GM23338 (cell line): ENCODE results near the gene DUSP9. TPM values are rescaled to one million over a fixed set of nuclear protein-coding genes. Genes with fewer than 3 reads are reported as not detected.

Experiments used
- ATAC-seq: fragments of 200-7000 bp; cut with Tn5 transposase; 3 replicates; pipeline ENCODE4 v1.9.1; 2020
- DNase-seq: peaks from one replicate; pipeline ENCODE4 v3.0.0-alpha.2; 2015; ENCODE audit warnings: low spot score
- H2AFZ ChIP-seq: fragments of 200-600 bp; sonication (generic); 2 replicates; pipeline ENCODE4 v1.8.0; 2016; ENCODE audit warnings: antibody characterized with exemption, mild to moderate bottlenecking, moderate library complexity
- H3F3A ChIP-seq: fragments of 200-600 bp; sonication (generic); replicated peaks from 2 replicates; pipeline ENCODE4 v1.8.0; 2017; ENCODE audit warnings: antibody characterized with exemption, mixed run types, low read depth
- H3K27ac ChIP-seq: fragments of 200-600 bp; sonication (generic); 2 replicates; pipeline ENCODE4 v1.6.1; 2016; ENCODE audit warnings: low read depth
- H3K27me3 ChIP-seq: fragments of 200-600 bp; sonication (generic); 2 replicates; pipeline ENCODE4 v1.8.0; 2016; ENCODE audit warnings: mild to moderate bottlenecking, mixed run types, moderate library complexity; ENCODE audit not compliant: insufficient read depth
- H3K36me3 ChIP-seq: fragments of 200-600 bp; sonication (generic); 2 replicates; pipeline ENCODE4 v1.8.0; 2016; ENCODE audit warnings: mild to moderate bottlenecking; ENCODE audit not compliant: insufficient read depth
- H3K4me1 ChIP-seq: fragments of 200-600 bp; sonication (generic); 2 replicates; pipeline ENCODE4 v1.8.0; 2016; ENCODE audit warnings: mild to moderate bottlenecking, moderate library complexity; ENCODE audit not compliant: insufficient read depth
- H3K4me2 ChIP-seq: fragments of 200-600 bp; sonication (generic); 2 replicates; pipeline ENCODE4 v1.7.1; 2017; ENCODE audit warnings: mixed run types
- H3K4me3 ChIP-seq: fragments of 200-600 bp; sonication (generic); 2 replicates; pipeline ENCODE4 v1.6.1; 2016; ENCODE audit warnings: mixed run types
- H3K79me2 ChIP-seq: fragments of 200-600 bp; sonication (generic); replicated peaks from 2 replicates; pipeline ENCODE4 v1.8.0; 2017; ENCODE audit warnings: mild to moderate bottlenecking; ENCODE audit not compliant: insufficient read depth
- H3K9me2 ChIP-seq: fragments of 200-600 bp; sonication (generic); 2 replicates; pipeline ENCODE4 v1.8.0; 2017; ENCODE audit not compliant: insufficient read depth
- H4K20me1 ChIP-seq: fragments of 200-600 bp; sonication (generic); replicated peaks from 2 replicates; pipeline ENCODE4 v1.8.0; 2017; ENCODE audit warnings: mild to moderate bottlenecking; ENCODE audit not compliant: insufficient read depth
- H3K27ac Mint-ChIP-seq: 2 replicates; pipeline ENCODE4 v1.8.0; 2020; ENCODE audit warnings: inconsistent platforms, mild to moderate bottlenecking, moderate library complexity, mixed read lengths
- H3K27me3 Mint-ChIP-seq: 3 replicates; pipeline ENCODE4 v1.8.0; 2022; ENCODE audit warnings: low read depth, mild to moderate bottlenecking, moderate library complexity, mixed read lengths, inconsistent platforms; ENCODE audit not compliant: insufficient read depth, poor library complexity
- H3K36me3 Mint-ChIP-seq: 3 replicates; pipeline ENCODE4 v1.8.0; 2021; ENCODE audit warnings: low read depth, mild to moderate bottlenecking, inconsistent platforms, moderate library complexity, mixed read lengths
- H3K4me1 Mint-ChIP-seq: 3 replicates; pipeline ENCODE4 v1.8.0; 2020; ENCODE audit warnings: mild to moderate bottlenecking, inconsistent platforms, mixed read lengths
- H3K4me3 Mint-ChIP-seq: 3 replicates; pipeline ENCODE4 v1.8.0; 2021; ENCODE audit warnings: moderate library complexity, mild to moderate bottlenecking, inconsistent platforms, mixed read lengths
- H3K9me3 Mint-ChIP-seq: 3 replicates; pipeline ENCODE4 v1.8.0; 2020; ENCODE audit warnings: moderate library complexity, mild to moderate bottlenecking, inconsistent platforms, mixed read lengths
- EZH2phosphoT487 ChIP-seq: fragments of 200-600 bp; sonication (generic); IDR thresholded peaks from one replicate; pipeline ENCODE4 v1.8.1; 2018; ENCODE audit warnings: antibody characterized with exemption; ENCODE audit not compliant: unreplicated experiment
- ZNF331 ChIP-seq: fragments of 250-450 bp; sonication (Bioruptor Pico); IDR thresholded peaks from 2 replicates; pipeline ENCODE4 v1.5.0; 2020; ENCODE audit warnings: low read depth, mild to moderate bottlenecking, moderate library complexity
- polyA plus RNA-seq: library from polyadenylated mRNA; unstranded; fragments of >200 nt; fragmentation: Nextera tagmentation; extraction: Ambion mirVana; gene quantifications from 2 replicates; pipeline ENCODE4 v1.2.1, GENCODE V29; 2016
- total RNA-seq: library from RNA; depleted of rRNA; stranded (reverse); fragments of >200 nt; shearing (Covaris generic); gene quantifications from 2 replicates; pipeline ENCODE4 v1.2.3, GENCODE V29; 2014
- TF ChIP-seq, protein P1 (sequence below): fragments of 250-450 bp; sonication (Bioruptor Pico); IDR thresholded peaks from 2 replicates; pipeline ENCODE4 v1.5.0; 2020; ENCODE audit warnings: mild to moderate bottlenecking, moderate library complexity
- TF ChIP-seq, protein P2 (sequence below), 2 experiments: fragments of 200-600 bp in 1 of 2; sonication (generic) in 1 of 2; conservative IDR thresholded peaks; 2 replicates each; pipeline versions ENCODE4 v1.5.1 to v1.6.1; 2016 to 2017; ENCODE audit warnings: antibody characterized with exemption in 2 of 2, low read depth in 2 of 2, mild to moderate bottlenecking in 2 of 2, moderate library complexity in 1 of 2

Gene DUSP9
- total and polyA plus RNA-seq, 2 experiments from 2014 or later = 0.71 to 3.9 TPM

DNA sequence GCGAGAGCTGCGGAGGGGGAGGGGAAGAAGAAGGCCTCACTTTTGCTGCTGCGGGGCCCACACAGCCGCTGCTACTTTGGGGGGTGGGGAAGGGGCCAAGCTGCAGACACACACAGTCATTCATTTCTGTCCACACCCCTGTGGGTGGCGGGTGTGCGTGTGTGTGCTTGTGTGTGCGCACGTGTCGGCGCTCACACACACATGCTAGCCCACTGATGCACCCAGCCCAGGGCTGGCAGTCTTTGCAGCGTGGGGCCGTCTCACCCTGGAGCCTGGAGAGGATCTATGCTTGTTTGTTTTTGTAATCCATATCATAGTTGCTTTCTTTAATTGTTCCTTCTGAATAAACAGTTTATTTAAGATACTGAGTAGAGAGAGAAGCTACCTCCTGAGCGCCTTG is 4.0 kb downstream of the DUSP9 start:
- H3K4me1 ChIP-seq = no peaks in the 10 kb centered on the region
- peaks cover 3% of the 10 kb centered on the region; the same call in 2 of the 3 replicates for H3K9me3 Mint-ChIP-seq
- no peak for DNase-seq
- no peaks in the 10 kb centered on the region for H3F3A ChIP-seq
- no peak overlapping the region for H3K4me3 ChIP-seq
- H3K36me3 ChIP-seq = no peaks in the 10 kb centered on the region
- H3K4me1 Mint-ChIP-seq = peaks cover 3% of the 10 kb centered on the region; the same call in 2 of the 3 replicates
- no peaks in the 10 kb centered on the region for H3K9me2 ChIP-seq
- no peak overlapping the region for H2AFZ ChIP-seq
- H3K4me3 Mint-ChIP-seq = no peak overlapping the region
- H3K27me3 ChIP-seq = peaks cover 36% of the 10 kb centered on the region
- H3K4me2 ChIP-seq = no peak overlapping the region
- no peaks in the 10 kb centered on the region for H4K20me1 ChIP-seq
- H3K36me3 Mint-ChIP-seq = no peaks in the 10 kb centered on the region
- no peaks in the 10 kb centered on the region for H3K79me2 ChIP-seq
- ATAC-seq = no peak
- H3K27ac Mint-ChIP-seq = no peak overlapping the region
- H3K27me3 Mint-ChIP-seq = peaks cover 31% of the 10 kb centered on the region
- TF ChIP-seq EZH2phosphoT487 (no peak), ZNF331 (CRISPR knock-in tag) (no peak)
- TF ChIP-seq, protein P1, sequence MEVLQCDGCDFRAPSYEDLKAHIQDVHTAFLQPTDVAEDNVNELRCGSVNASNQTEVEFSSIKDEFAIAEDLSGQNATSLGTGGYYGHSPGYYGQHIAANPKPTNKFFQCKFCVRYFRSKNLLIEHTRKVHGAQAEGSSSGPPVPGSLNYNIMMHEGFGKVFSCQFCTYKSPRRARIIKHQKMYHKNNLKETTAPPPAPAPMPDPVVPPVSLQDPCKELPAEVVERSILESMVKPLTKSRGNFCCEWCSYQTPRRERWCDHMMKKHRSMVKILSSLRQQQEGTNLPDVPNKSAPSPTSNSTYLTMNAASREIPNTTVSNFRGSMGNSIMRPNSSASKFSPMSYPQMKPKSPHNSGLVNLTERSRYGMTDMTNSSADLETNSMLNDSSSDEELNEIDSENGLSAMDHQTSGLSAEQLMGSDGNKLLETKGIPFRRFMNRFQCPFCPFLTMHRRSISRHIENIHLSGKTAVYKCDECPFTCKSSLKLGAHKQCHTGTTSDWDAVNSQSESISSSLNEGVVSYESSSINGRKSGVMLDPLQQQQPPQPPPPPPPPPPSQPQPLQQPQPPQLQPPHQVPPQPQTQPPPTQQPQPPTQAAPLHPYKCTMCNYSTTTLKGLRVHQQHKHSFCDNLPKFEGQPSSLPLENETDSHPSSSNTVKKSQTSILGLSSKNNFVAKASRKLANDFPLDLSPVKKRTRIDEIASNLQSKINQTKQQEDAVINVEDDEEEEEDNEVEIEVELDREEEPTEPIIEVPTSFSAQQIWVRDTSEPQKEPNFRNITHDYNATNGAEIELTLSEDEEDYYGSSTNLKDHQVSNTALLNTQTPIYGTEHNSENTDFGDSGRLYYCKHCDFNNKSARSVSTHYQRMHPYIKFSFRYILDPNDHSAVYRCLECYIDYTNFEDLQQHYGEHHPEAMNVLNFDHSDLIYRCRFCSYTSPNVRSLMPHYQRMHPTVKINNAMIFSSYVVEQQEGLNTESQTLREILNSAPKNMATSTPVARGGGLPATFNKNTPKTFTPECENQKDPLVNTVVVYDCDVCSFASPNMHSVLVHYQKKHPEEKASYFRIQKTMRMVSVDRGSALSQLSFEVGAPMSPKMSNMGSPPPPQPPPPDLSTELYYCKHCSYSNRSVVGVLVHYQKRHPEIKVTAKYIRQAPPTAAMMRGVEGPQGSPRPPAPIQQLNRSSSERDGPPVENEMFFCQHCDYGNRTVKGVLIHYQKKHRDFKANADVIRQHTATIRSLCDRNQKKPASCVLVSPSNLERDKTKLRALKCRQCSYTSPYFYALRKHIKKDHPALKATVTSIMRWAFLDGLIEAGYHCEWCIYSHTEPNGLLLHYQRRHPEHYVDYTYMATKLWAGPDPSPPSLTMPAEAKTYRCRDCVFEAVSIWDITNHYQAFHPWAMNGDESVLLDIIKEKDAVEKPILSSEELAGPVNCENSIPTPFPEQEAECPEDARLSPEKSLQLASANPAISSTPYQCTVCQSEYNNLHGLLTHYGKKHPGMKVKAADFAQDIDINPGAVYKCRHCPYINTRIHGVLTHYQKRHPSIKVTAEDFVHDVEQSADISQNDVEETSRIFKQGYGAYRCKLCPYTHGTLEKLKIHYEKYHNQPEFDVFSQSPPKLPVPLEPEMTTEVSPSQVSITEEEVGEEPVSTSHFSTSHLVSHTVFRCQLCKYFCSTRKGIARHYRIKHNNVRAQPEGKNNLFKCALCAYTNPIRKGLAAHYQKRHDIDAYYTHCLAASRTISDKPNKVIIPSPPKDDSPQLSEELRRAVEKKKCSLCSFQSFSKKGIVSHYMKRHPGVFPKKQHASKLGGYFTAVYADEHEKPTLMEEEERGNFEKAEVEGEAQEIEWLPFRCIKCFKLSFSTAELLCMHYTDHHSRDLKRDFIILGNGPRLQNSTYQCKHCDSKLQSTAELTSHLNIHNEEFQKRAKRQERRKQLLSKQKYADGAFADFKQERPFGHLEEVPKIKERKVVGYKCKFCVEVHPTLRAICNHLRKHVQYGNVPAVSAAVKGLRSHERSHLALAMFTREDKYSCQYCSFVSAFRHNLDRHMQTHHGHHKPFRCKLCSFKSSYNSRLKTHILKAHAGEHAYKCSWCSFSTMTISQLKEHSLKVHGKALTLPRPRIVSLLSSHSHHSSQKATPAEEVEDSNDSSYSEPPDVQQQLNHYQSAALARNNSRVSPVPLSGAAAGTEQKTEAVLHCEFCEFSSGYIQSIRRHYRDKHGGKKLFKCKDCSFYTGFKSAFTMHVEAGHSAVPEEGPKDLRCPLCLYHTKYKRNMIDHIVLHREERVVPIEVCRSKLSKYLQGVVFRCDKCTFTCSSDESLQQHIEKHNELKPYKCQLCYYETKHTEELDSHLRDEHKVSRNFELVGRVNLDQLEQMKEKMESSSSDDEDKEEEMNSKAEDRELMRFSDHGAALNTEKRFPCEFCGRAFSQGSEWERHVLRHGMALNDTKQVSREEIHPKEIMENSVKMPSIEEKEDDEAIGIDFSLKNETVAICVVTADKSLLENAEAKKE (CRISPR knock-in tag) = no peak
- TF ChIP-seq, protein P2, sequence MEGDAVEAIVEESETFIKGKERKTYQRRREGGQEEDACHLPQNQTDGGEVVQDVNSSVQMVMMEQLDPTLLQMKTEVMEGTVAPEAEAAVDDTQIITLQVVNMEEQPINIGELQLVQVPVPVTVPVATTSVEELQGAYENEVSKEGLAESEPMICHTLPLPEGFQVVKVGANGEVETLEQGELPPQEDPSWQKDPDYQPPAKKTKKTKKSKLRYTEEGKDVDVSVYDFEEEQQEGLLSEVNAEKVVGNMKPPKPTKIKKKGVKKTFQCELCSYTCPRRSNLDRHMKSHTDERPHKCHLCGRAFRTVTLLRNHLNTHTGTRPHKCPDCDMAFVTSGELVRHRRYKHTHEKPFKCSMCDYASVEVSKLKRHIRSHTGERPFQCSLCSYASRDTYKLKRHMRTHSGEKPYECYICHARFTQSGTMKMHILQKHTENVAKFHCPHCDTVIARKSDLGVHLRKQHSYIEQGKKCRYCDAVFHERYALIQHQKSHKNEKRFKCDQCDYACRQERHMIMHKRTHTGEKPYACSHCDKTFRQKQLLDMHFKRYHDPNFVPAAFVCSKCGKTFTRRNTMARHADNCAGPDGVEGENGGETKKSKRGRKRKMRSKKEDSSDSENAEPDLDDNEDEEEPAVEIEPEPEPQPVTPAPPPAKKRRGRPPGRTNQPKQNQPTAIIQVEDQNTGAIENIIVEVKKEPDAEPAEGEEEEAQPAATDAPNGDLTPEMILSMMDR (conservative IDR thresholded peaks at IDR 0.05; ENCODE audit: low read depth in 2 of 2) = no peak
- H3K27ac ChIP-seq = no peak overlapping the region
